OCI-LY3 (cell line): ENCODE data around the gene KRTAP21-1.

Experiments
- CTCF ChIP-seq: fragments of 200-600, 300-600 bp; sonication (generic); IDR thresholded peaks from 2 replicates; pipeline ENCODE4 v1.5.1; 2014; ENCODE audit warnings: antibody characterized with exemption, low read length, low read depth
- EZH2phosphoT487 ChIP-seq: fragments of 200-600 bp; shearing (Covaris generic); IDR thresholded peaks from 2 replicates; pipeline ENCODE4 v1.6.1; 2018; ENCODE audit warnings: antibody characterized with exemption, mixed run types, low read depth

- TF ChIP-seq EZH2phosphoT487: no peak
- TF ChIP-seq CTCF: no peak
These were observed 44.7 kb downstream of the KRTAP21-1 start for GRCh38 chr21:30710499-30710898.
